ENCODE data around the gene WDFY1. TPM values are rescaled to one million over a fixed set of nuclear protein-coding genes. Genes with fewer than 3 reads are reported as not detected.

WDFY1 gene
- total RNA-seq, 3 donors from 2014 or later, result 45.2 to 57.6 (median 46.2) TPM

- H3K27ac ChIP-seq, result peak overlapping the region in 1 of 2 donors; percentile 41
- no peaks in the 10 kb centered on the region for H3K27me3 ChIP-seq
- H3K4me1 ChIP-seq, result peaks cover 0 to 4% of the 10 kb centered on the region in 2 donors
- DNase-seq (ENCODE audit: low spot score in 2 of 2), result peak in 1 of 2 donors; percentile 51
- intact Hi-C loops (cut with DNase I; ENCODE audit: low total_unique reads), result no loop called here
- TF ChIP-seq POLR2AphosphoS5 (IDR thresholded peaks at IDR 0.05), result no peak
- no peak for TF ChIP-seq CTCF (IDR thresholded peaks at IDR 0.05)
- TF ChIP-seq POLR2A (IDR thresholded peaks at IDR 0.05), result no peak
- H3K36me3 ChIP-seq, result no peaks in the 10 kb centered on the region
- peaks cover 5 to 6% of the 10 kb centered on the region in 2 donors for H3K9me3 ChIP-seq
- H3K4me3 ChIP-seq, result no peak overlapping the region
Measured at GRCh38 chr2:223930103-223930976, 14.8 kb downstream of the WDFY1 start.

GRCh38 chr2:223929571-223930102 lies 15.5 kb downstream of the WDFY1 start:
- no peak overlapping the region for H3K4me3 ChIP-seq
- no peak for DNase-seq (ENCODE audit: low spot score in 2 of 2)
- H3K4me1 ChIP-seq, result peaks cover 0 to 4% of the 10 kb centered on the region in 2 donors
- TF ChIP-seq POLR2A (IDR thresholded peaks at IDR 0.05) (no peak), POLR2AphosphoS5 (IDR thresholded peaks at IDR 0.05) (no peak), CTCF (IDR thresholded peaks at IDR 0.05) (no peak)
- no peaks in the 10 kb centered on the region for H3K36me3 ChIP-seq
- no peaks in the 10 kb centered on the region for H3K27me3 ChIP-seq
- intact Hi-C loops (cut with DNase I; ENCODE audit: low total_unique reads), result no loop called here
- H3K27ac ChIP-seq, result peak overlapping the region in 1 of 2 donors; percentile 16
- peaks cover 5 to 6% of the 10 kb centered on the region in 2 donors for H3K9me3 ChIP-seq

- intact Hi-C loops (cut with DNase I; ENCODE audit: low total_unique reads), result no loop called here
- peaks cover 0 to 4% of the 10 kb centered on the region in 2 donors for H3K4me1 ChIP-seq
Measured at GRCh38 chr2:223928113-223929006, 16.8 kb downstream of the WDFY1 start.

GRCh38 chr2:223925106-223925505 lies 20.0 kb downstream of the WDFY1 start:
- intact Hi-C loops (cut with DNase I; ENCODE audit: low total_unique reads), result no loop called here
- peaks cover 5 to 6% of the 10 kb centered on the region in 2 donors for H3K9me3 ChIP-seq
- no peaks in the 10 kb centered on the region for H3K36me3 ChIP-seq
- DNase-seq (ENCODE audit: low spot score in 2 of 2), result no peak
- H3K27me3 ChIP-seq, result no peaks in the 10 kb centered on the region
- TF ChIP-seq CTCF (IDR thresholded peaks at IDR 0.05), result no peak
- peaks cover 0 to 4% of the 10 kb centered on the region in 2 donors for H3K4me1 ChIP-seq
- H3K4me3 ChIP-seq, result no peak overlapping the region
- no peak overlapping the region for H3K27ac ChIP-seq

More at GRCh38 chr2:223928113-223929006, 16.8 kb downstream of the WDFY1 start:
- Histone ChIP-seq H3K9me3 (peaks cover 5 to 6% of the 10 kb centered on the region in 2 donors), H3K36me3 (no peaks in the 10 kb centered on the region), H3K4me3 (no peak overlapping the region), H3K27me3 (no peaks in the 10 kb centered on the region), H3K27ac (no peak overlapping the region)
- no peak for DNase-seq (ENCODE audit: low spot score in 2 of 2)
- TF ChIP-seq CTCF (IDR thresholded peaks at IDR 0.05) (no peak), POLR2AphosphoS5 (IDR thresholded peaks at IDR 0.05) (no peak), POLR2A (IDR thresholded peaks at IDR 0.05) (no peak)
